CD14-positive monocyte (primary cell): ENCODE results near the gene ANKRD1. TPM values are rescaled to one million over a fixed set of nuclear protein-coding genes. Genes with fewer than 3 reads are reported as not detected.

Experiments
- DNase-seq, 3 donors: peaks; one replicate each; pipeline ENCODE4 v3.0.0-alpha.2; 2011 to 2022
- H2AFZ ChIP-seq: 2 replicates; pipeline ENCODE4 v1.6.0; 2012; ENCODE audit warnings: mild to moderate bottlenecking, low read depth, low read length, inconsistent platforms; ENCODE audit not compliant: insufficient read depth, poor library complexity, severe bottlenecking
- H3K27ac ChIP-seq, 2 donors: 1 replicate in 1 of 2; 2 replicates in 1 of 2; pipeline ENCODE4 v1.5.1; 2012 to 2013; ENCODE audit warnings: low read length in 2 of 2, control low read depth in 1 of 2, inconsistent platforms in 1 of 2, low read depth in 1 of 2, mild to moderate bottlenecking in 1 of 2
- H3K27me3 ChIP-seq, 2 donors: one replicate each; pipeline versions ENCODE4 v1.6.0 to v1.6.1; 2011 to 2013; ENCODE audit warnings: low read length in 2 of 2; ENCODE audit not compliant: control insufficient read depth in 2 of 2, insufficient read depth in 2 of 2
- H3K36me3 ChIP-seq, 2 donors: replicated peaks in 1 of 2; 1 replicate in 1 of 2; 2 replicates in 1 of 2; pipeline versions ENCODE4 v1.5.1 to v1.6.1; 2012 to 2013; ENCODE audit warnings: low read length in 2 of 2, control low read depth in 1 of 2, inconsistent platforms in 1 of 2, mild to moderate bottlenecking in 1 of 2; ENCODE audit not compliant: insufficient read depth in 2 of 2, control insufficient read depth in 1 of 2
- H3K4me1 ChIP-seq, 2 donors: 1 replicate in 1 of 2; 2 replicates in 1 of 2; pipeline versions ENCODE4 v1.5.1 to v1.6.1; 2012 to 2013; ENCODE audit warnings: low read length in 2 of 2, control low read depth in 1 of 2, inconsistent platforms in 1 of 2, mild to moderate bottlenecking in 1 of 2, moderate library complexity in 1 of 2; ENCODE audit not compliant: insufficient read depth in 2 of 2, control insufficient read depth in 1 of 2
- H3K4me2 ChIP-seq: replicated peaks from 2 replicates; pipeline ENCODE3; 2012; ENCODE audit warnings: low read length, moderate library complexity, mild to moderate bottlenecking; ENCODE audit not compliant: poor library complexity, severe bottlenecking; ENCODE audit errors: extremely low read depth
- H3K4me3 ChIP-seq, 3 experiments: fragments of 200-600 bp in 1 of 3; sonication (generic) in 1 of 3; replicated peaks in 1 of 3; 1 replicate in 2 of 3; 2 replicates in 1 of 3; pipeline ENCODE4 v1.5.1; 2011 to 2013; ENCODE audit warnings: low read length in 3 of 3, mild to moderate bottlenecking in 3 of 3, control low read depth in 2 of 3, low read depth in 2 of 3, inconsistent platforms in 1 of 3, moderate library complexity in 1 of 3
- H3K79me2 ChIP-seq: 2 replicates; pipeline ENCODE4 v1.6.0; 2012; ENCODE audit warnings: mild to moderate bottlenecking, control low read depth, inconsistent platforms, low read length, moderate library complexity; ENCODE audit not compliant: insufficient read depth
- H3K9ac ChIP-seq: 2 replicates; pipeline ENCODE4 v1.6.0; 2017; ENCODE audit warnings: low read length, mild to moderate bottlenecking; ENCODE audit not compliant: insufficient read depth, poor library complexity, severe bottlenecking
- H3K9me3 ChIP-seq, 2 donors: replicated peaks in 1 of 2; 1 replicate in 1 of 2; 2 replicates in 1 of 2; pipeline versions ENCODE4 v1.5.1 to v1.6.1; 2012 to 2013; ENCODE audit warnings: low read length in 2 of 2, control low read depth in 1 of 2; ENCODE audit not compliant: control insufficient read depth in 1 of 2, insufficient read depth in 1 of 2
- H4K20me1 ChIP-seq: 2 replicates; pipeline ENCODE4 v1.6.0; 2012; ENCODE audit warnings: mild to moderate bottlenecking, low read length, control low read depth, moderate library complexity; ENCODE audit not compliant: insufficient read depth
- H3K27ac Mint-ChIP-seq, 7 donors: one replicate each; pipeline ENCODE4 v1.8.0; 2020; ENCODE audit warnings: mild to moderate bottlenecking in 7 of 7, mixed read lengths in 7 of 7, moderate library complexity in 6 of 7, inconsistent platforms in 2 of 7
- H3K27me3 Mint-ChIP-seq, 3 donors: one replicate each; pipeline ENCODE4 v1.8.0; 2021 to 2022; ENCODE audit warnings: low read depth in 3 of 3, mild to moderate bottlenecking in 3 of 3, mixed read lengths in 3 of 3, moderate library complexity in 3 of 3, inconsistent platforms in 1 of 3
- H3K36me3 Mint-ChIP-seq, 2 donors: one replicate each; pipeline ENCODE4 v1.8.0; 2020; ENCODE audit warnings: mixed read lengths in 2 of 2, inconsistent platforms in 1 of 2, mild to moderate bottlenecking in 1 of 2
- H3K4me1 Mint-ChIP-seq: one replicate; pipeline ENCODE4 v1.8.0; 2020; ENCODE audit warnings: mild to moderate bottlenecking, mixed read lengths
- H3K4me3 Mint-ChIP-seq, 2 donors: one replicate each; pipeline ENCODE4 v1.8.0; 2020; ENCODE audit warnings: mild to moderate bottlenecking in 2 of 2, mixed read lengths in 2 of 2, moderate library complexity in 1 of 2
- H3K9me3 Mint-ChIP-seq, 7 donors: one replicate each; pipeline ENCODE4 v1.8.0; 2020 to 2022; ENCODE audit warnings: mixed read lengths in 7 of 7, mild to moderate bottlenecking in 6 of 7, moderate library complexity in 6 of 7, inconsistent platforms in 2 of 7
- CTCF ChIP-seq: fragments of 200-600 bp; IDR thresholded peaks from one replicate; pipeline ENCODE4 v1.8.0; 2022; ENCODE audit warnings: antibody characterized with exemption, mild to moderate bottlenecking
- WGBS: methylation state at CpG from one replicate; pipeline ENCODE4 v1.1.5; 2013; ENCODE audit warnings: missing lambda C conversion rate; ENCODE audit not compliant: insufficient coverage; 5-methylcytosine and 5-hydroxymethylcytosine counted together
- intact Hi-C, 2 donors: fragments of 100-400 bp; cut with micrococcal nuclease; formaldehyde crosslinking; loops; one replicate each; pipeline versions ENCODE4 v1.15.0 to v1.15.1; 2023
- polyA plus RNA-seq, 3 donors: library from polyadenylated mRNA; depleted of rRNA in 1 of 3; unstranded in 2 of 3; stranded (reverse) in 1 of 3; fragments of 300-500 nt in 2 of 3; fragments of >200 nt in 1 of 3; fragmentation: Illumina TruSeq in 2 of 3; gene quantifications; 1 replicate in 2 of 3; 2 replicates in 1 of 3; pipeline ENCODE4 v1.2.3, GENCODE V29; 2012 to 2021

The ANKRD1 gene
- polyA plus RNA-seq, 3 donors, result not detected

- Mint-ChIP-seq H3K27me3 (peaks cover 3 to 6% (median 6%) of the 10 kb centered on the region in 3 donors), H3K4me3 (no peak overlapping the region), H3K27ac (no peak overlapping the region), H3K4me1 (peaks cover 4% of the 10 kb centered on the region), H3K9me3 (peaks cover 0 to 2% (median 0%) of the 10 kb centered on the region in 7 donors), H3K36me3 (peaks cover 0 to 2% of the 10 kb centered on the region in 2 donors)
- Histone ChIP-seq H2AFZ (no peak overlapping the region), H3K4me2 (no peak overlapping the region), H3K79me2 (no peaks in the 10 kb centered on the region), H4K20me1 (no peaks in the 10 kb centered on the region), H3K4me1 (no peaks in the 10 kb centered on the region), H3K36me3 (no peaks in the 10 kb centered on the region), H3K27ac (no peak overlapping the region), H3K9ac (no peak overlapping the region), H3K27me3 (no peaks in the 10 kb centered on the region), H3K9me3 (no peaks in the 10 kb centered on the region), H3K4me3 (no peak overlapping the region)
- WGBS, result no CpG with 5 or more reads among the region's 4 CpGs
- no peak for TF ChIP-seq CTCF
- no peak for DNase-seq
- intact Hi-C loops, result loop anchor here in 1 of 2 donors (10.0 kb wide), 1 partner anchor 343 kb away; no protein-coding TSS in a partner anchor
These were observed 8.7 kb downstream of the ANKRD1 start for GRCh38 chr10:90912174-90912573.

GRCh38 chr10:90911133-90912051 is 9.5 kb downstream of the ANKRD1 start:
- Mint-ChIP-seq H3K4me1 (peaks cover 4% of the 10 kb centered on the region), H3K9me3 (peaks cover 0 to 2% (median 0%) of the 10 kb centered on the region in 7 donors), H3K36me3 (peaks cover 2 to 6% of the 10 kb centered on the region in 2 donors), H3K27me3 (peaks cover 3 to 4% (median 3%) of the 10 kb centered on the region in 3 donors), H3K4me3 (no peak overlapping the region), H3K27ac (peak overlapping the region in 2 of 7 donors; percentile 37 to 63)
- Histone ChIP-seq H3K9ac (no peak overlapping the region), H3K9me3 (no peaks in the 10 kb centered on the region), H3K4me3 (no peak overlapping the region), H3K4me1 (no peaks in the 10 kb centered on the region), H3K4me2 (no peak overlapping the region), H3K79me2 (no peaks in the 10 kb centered on the region), H3K27ac (no peak overlapping the region), H3K27me3 (no peaks in the 10 kb centered on the region), H4K20me1 (no peaks in the 10 kb centered on the region), H3K36me3 (no peaks in the 10 kb centered on the region), H2AFZ (peak overlapping the region; percentile 48)
- DNase-seq, result peak; percentile 28 to 53 (median 48)
- TF ChIP-seq CTCF, result peak; percentile 76
- 5% methylated on average over 3 of the region's 12 CpGs for WGBS
- intact Hi-C loops, result loop anchor here in 1 of 2 donors (10.0 kb wide), 1 partner anchor 343 kb away; no protein-coding TSS in a partner anchor
